ENCODE measurements around the gene LDLRAD2. TPM values are rescaled to one million over a fixed set of nuclear protein-coding genes. Genes with fewer than 3 reads are reported as not detected.
A peak's percentile ranks its signal among the peaks of the same experiment; 100 is the strongest.

The LDLRAD2 gene
- total and polyA plus RNA-seq, 8 donors = 0.05 to 3.0 (median 0.09) TPM; not detected in 1

DNA sequence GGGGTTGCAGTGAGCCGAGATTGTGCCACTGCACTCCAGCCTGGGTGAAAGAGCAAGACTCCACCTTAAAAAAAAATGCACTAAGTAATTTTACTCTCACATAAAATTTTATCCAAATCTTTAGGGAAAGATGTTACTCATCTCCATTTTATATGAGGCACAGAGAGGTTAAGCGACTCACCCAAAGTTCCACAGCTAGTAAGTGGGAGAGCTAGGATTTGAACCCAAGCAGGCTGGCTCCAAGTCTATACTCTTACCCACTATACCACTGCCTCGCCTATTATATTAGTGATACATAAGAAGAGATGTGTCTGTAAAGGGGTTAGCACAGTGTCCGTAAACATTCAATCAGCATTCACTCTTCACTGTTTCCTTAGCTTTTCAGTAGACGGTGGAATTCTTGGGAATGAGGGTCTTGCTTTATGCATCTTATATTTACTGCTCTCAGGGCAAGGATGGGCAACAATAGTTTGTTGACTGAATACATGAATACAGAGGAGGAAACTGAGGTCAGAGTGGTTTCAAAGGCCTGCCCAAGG, 15.1 kb downstream of the LDLRAD2 start:
- Histone ChIP-seq H3K27ac (no peak overlapping the region), H3K4me1 (no peaks in the 10 kb centered on the region), H3K4me3 (no peak overlapping the region), H3K9me3 (no peaks in the 10 kb centered on the region), H3K27me3 (no peaks in the 10 kb centered on the region), H3K36me3 (peaks cover 0 to 40% (median 6%) of the 10 kb centered on the region in 3 donors)
- DNase-seq (no peak), FAIRE-seq (no peak), ATAC-seq (no peak)
- WGBS, 2 donors = 94 to 97% methylated on average over 5 of the region's 5 CpGs
- intact Hi-C loops (cut with DNase I) = no loop called here
- TF ChIP-seq, protein P1, sequence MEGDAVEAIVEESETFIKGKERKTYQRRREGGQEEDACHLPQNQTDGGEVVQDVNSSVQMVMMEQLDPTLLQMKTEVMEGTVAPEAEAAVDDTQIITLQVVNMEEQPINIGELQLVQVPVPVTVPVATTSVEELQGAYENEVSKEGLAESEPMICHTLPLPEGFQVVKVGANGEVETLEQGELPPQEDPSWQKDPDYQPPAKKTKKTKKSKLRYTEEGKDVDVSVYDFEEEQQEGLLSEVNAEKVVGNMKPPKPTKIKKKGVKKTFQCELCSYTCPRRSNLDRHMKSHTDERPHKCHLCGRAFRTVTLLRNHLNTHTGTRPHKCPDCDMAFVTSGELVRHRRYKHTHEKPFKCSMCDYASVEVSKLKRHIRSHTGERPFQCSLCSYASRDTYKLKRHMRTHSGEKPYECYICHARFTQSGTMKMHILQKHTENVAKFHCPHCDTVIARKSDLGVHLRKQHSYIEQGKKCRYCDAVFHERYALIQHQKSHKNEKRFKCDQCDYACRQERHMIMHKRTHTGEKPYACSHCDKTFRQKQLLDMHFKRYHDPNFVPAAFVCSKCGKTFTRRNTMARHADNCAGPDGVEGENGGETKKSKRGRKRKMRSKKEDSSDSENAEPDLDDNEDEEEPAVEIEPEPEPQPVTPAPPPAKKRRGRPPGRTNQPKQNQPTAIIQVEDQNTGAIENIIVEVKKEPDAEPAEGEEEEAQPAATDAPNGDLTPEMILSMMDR (IDR thresholded peaks at IDR 0.05) = no peak

DNA sequence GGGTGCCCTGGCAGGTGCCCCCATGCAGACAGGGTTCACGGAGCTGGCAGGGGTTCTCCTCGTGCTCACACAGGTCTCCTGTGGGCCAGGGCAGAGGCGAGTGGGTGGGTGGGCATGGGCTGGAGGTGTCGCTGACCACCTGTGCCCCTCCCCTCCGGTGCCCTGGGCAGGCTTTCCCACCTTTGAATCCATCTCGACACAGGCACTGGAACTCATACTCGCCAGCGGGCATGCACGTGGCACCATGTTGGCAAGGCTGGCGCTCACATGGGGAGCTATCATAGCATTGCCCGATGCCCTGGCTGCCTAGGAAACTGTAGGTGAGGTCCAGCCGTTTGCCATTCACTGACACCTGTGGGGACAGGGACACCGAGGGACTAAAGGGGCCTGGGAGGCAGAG, 16.0 kb downstream of the LDLRAD2 start:
- H3K27ac ChIP-seq = no peak overlapping the region
- WGBS, 2 donors = 90 to 95% methylated on average over 12 to 13 of the region's 13 CpGs
- no peak for FAIRE-seq
- no peaks in the 10 kb centered on the region for H3K27me3 ChIP-seq
- TF ChIP-seq, protein P1 (IDR thresholded peaks at IDR 0.05) = no peak
- H3K36me3 ChIP-seq = peaks cover 0 to 42% (median 6%) of the 10 kb centered on the region in 3 donors
- no peaks in the 10 kb centered on the region for H3K9me3 ChIP-seq
- ATAC-seq = no peak
- intact Hi-C loops (cut with DNase I) = no loop called here
- no peak overlapping the region for H3K4me3 ChIP-seq
- DNase-seq = peak in 1 of 6 donors; percentile 51
- no peaks in the 10 kb centered on the region for H3K4me1 ChIP-seq

DNA sequence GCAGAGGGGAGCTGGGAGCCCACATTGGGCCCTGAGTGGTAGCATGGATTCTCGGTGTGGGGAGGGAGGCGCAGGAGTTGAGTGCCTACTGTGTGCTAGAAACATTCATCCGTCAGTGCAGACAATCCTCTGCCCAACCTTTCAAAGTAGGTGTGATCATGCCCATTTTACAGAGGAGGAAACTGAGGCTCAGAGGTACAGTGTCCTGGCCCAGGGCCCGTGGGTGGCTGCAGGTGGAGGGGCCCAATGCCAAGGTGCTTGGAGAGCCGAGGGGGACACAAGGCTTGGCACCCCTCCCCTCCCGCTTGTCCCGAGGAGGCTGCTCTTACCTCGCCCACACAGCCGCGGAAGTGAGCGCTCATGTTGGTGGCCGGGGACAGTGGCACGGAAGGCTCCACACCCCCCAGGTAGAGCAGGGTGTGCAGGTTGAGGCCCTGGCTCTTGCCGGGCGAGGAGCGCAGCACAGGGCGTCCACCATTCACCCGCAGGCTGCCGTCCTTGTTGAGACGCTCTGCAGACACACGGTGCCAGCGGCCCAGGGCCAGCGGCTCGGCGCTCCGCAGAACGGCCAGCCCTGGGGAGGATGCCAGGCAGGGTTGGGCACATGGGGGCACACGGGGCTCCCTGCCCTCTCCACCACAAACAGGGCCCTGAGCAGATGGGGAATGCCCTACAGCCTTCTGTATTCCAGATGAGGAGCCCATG, 16.6 kb downstream of the LDLRAD2 start:
- no peaks in the 10 kb centered on the region for H3K27me3 ChIP-seq
- no peak overlapping the region for H3K4me3 ChIP-seq
- peaks cover 0 to 46% (median 11%) of the 10 kb centered on the region in 3 donors for H3K36me3 ChIP-seq
- H3K4me1 ChIP-seq = no peaks in the 10 kb centered on the region
- 91 to 95% methylated on average over 27 to 28 of the region's 28 CpGs for WGBS, 2 donors
- TF ChIP-seq, protein P1 (IDR thresholded peaks at IDR 0.05) = no peak
- H3K9me3 ChIP-seq = no peaks in the 10 kb centered on the region
- ATAC-seq = no peak
- FAIRE-seq = no peak
- peak in 1 of 6 donors; percentile 56 for DNase-seq
- intact Hi-C loops (cut with DNase I) = no loop called here
- H3K27ac ChIP-seq = no peak overlapping the region

DNA sequence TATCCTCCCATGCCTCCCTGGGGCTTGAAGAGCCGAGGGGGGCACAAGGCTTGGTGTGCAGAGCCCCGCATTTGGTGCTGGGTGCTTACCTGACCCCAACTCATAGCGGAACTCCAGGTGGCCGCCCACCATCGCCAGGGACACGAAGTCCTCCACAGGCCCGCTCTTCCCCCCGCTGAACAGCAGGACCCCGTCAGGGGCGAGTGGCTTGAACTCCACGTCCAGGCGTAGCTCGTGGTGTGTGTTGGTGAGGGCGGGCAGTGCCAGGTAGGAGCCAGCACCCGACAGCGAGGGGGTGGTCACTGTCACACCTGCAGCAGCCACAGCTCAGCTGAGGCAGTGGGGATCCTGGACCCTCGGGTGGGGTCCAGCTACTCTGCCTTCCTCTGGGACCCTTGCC, 17.2 kb downstream of the LDLRAD2 start:
- Histone ChIP-seq H3K4me1 (no peaks in the 10 kb centered on the region), H3K9me3 (no peaks in the 10 kb centered on the region), H3K27ac (no peak overlapping the region), H3K27me3 (no peaks in the 10 kb centered on the region), H3K4me3 (no peak overlapping the region), H3K36me3 (peaks cover 0 to 49% (median 12%) of the 10 kb centered on the region in 3 donors)
- WGBS, 2 donors = 94 to 96% methylated on average over 16 to 17 of the region's 17 CpGs
- TF ChIP-seq, protein P1 (IDR thresholded peaks at IDR 0.05) = no peak
- intact Hi-C loops (cut with DNase I) = no loop called here
- FAIRE-seq (no peak), DNase-seq (peak in 1 of 6 donors; percentile 53), ATAC-seq (no peak)
